Lower leg skin (tissue), 3 donors: ENCODE results near the gene RGS13.

Experiments
- CTCF ChIP-seq, 3 donors: fragments of 450-650 bp; IDR thresholded peaks; one replicate each; pipeline ENCODE4 v1.5.1; 2016; ENCODE audit warnings: antibody characterized with exemption in 3 of 3, mild to moderate bottlenecking in 3 of 3, moderate library complexity in 2 of 3
- POLR2A ChIP-seq, 2 donors: fragments of 450-650 bp; IDR thresholded peaks; one replicate each; pipeline ENCODE4 v1.6.1; 2016 to 2017; ENCODE audit warnings: antibody characterized with exemption in 2 of 2, mild to moderate bottlenecking in 1 of 2, moderate library complexity in 1 of 2

- TF ChIP-seq CTCF (IDR thresholded peaks at IDR 0.05) (no peak), POLR2A (IDR thresholded peaks at IDR 0.05) (no peak)
Observed at GRCh38 chr1:192635939-192636338, at the start of gene RGS13.
